ENCODE results near the gene NTNG1. TPM values are rescaled to one million over a fixed set of nuclear protein-coding genes. Genes with fewer than 3 reads are reported as not detected.

The NTNG1 gene
- total RNA-seq, 2 donors from 2014 or later: 0.26 to 4.9 TPM

GRCh38 chr1:107480548-107481415 is 339.9 kb downstream of the NTNG1 start:
- H3K27ac ChIP-seq: no peak overlapping the region
- H3K36me3 ChIP-seq (replicated peaks in 1 of 2; ENCODE audit: insufficient read depth in 1 of 2, low read depth in 2 of 2): no peaks in the 10 kb centered on the region
- peaks cover 0 to 9% of the 10 kb centered on the region in 2 donors for H3K27me3 ChIP-seq
- H3K4me1 ChIP-seq: no peaks in the 10 kb centered on the region
- intact Hi-C loops (cut with DNase I): no loop called here
- no peak overlapping the region for H3K4me3 ChIP-seq
- no peak for TF ChIP-seq POLR2A (IDR thresholded peaks at IDR 0.05)
- TF ChIP-seq, protein P1, sequence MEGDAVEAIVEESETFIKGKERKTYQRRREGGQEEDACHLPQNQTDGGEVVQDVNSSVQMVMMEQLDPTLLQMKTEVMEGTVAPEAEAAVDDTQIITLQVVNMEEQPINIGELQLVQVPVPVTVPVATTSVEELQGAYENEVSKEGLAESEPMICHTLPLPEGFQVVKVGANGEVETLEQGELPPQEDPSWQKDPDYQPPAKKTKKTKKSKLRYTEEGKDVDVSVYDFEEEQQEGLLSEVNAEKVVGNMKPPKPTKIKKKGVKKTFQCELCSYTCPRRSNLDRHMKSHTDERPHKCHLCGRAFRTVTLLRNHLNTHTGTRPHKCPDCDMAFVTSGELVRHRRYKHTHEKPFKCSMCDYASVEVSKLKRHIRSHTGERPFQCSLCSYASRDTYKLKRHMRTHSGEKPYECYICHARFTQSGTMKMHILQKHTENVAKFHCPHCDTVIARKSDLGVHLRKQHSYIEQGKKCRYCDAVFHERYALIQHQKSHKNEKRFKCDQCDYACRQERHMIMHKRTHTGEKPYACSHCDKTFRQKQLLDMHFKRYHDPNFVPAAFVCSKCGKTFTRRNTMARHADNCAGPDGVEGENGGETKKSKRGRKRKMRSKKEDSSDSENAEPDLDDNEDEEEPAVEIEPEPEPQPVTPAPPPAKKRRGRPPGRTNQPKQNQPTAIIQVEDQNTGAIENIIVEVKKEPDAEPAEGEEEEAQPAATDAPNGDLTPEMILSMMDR (IDR thresholded peaks at IDR 0.05): no peak
- 16 to 31% methylated on average over 23 to 37 of the region's 37 CpGs for WGBS, 2 donors
- ATAC-seq (no peak), DNase-seq (peak; percentile 2 to 18 (median 13))
- no peaks in the 10 kb centered on the region for H3K9me3 ChIP-seq

DNA sequence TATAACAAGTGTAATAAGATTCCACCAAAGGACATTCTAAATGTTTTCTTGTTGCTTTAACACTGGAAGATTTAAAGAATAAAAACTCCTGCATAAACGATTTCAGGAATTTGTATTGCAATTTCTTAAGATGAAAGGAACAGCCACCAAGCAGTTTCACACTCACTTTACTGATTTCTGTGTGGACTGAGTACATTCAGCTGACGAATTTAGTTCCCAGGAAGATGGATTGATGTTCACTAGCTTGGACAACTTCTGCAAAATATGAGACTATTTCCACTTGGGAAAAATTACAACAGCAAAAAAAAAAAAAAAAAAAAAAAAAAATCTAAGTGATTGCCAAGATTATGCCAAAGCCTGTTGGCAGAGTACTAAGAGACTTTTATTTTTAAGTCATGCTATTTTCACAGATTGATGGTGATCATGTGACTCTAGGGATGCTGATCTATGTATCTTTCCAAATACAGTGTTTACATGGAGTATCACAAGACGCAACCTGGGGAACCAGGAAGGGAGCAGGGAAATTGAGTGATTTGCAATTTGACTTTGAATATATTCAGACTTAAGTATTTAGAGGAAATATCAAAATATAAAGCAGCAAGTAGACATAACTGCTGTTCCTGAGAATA is 341.0 kb downstream of the NTNG1 start:
- no peak for DNase-seq
- H3K36me3 ChIP-seq (replicated peaks in 1 of 2; ENCODE audit: insufficient read depth in 1 of 2, low read depth in 2 of 2): no peaks in the 10 kb centered on the region
- no peak overlapping the region for H3K27ac ChIP-seq
- peaks cover 0 to 9% of the 10 kb centered on the region in 2 donors for H3K27me3 ChIP-seq
- no peak for TF ChIP-seq POLR2A (IDR thresholded peaks at IDR 0.05)
- no peaks in the 10 kb centered on the region for H3K9me3 ChIP-seq
- ATAC-seq: no peak
- no peaks in the 10 kb centered on the region for H3K4me1 ChIP-seq
- no peak overlapping the region for H3K4me3 ChIP-seq
- intact Hi-C loops (cut with DNase I): no loop called here
- WGBS, 2 donors: 22 to 26% methylated on average over 3 of the region's 3 CpGs

DNA sequence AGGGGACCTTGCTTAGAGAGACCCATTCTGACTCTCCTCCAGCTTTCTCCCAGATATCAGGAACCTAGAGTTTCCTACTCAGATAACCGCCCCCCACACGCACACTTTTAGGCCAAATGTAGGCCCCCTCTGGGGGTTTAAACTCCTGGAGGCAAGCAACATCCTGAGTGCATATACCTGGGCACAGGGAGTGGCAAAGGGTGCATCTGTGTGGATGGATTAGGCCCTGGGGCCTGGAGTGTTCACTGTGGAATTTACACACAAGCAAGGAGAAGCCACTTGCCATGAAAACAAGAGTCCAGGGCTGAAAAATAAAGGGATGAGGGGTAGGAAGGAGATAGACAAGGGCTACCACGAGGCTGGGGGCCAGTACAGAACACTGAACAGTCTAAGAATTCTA is 343.1 kb downstream of the NTNG1 start:
- TF ChIP-seq POLR2A (IDR thresholded peaks at IDR 0.05): no peak
- TF ChIP-seq, protein P1 (IDR thresholded peaks at IDR 0.05): no peak
- no peak for DNase-seq
- no peak overlapping the region for H3K4me3 ChIP-seq
- intact Hi-C loops (cut with DNase I): no loop called here
- no peaks in the 10 kb centered on the region for H3K36me3 ChIP-seq (replicated peaks in 1 of 2; ENCODE audit: insufficient read depth in 1 of 2, low read depth in 2 of 2)
- no peaks in the 10 kb centered on the region for H3K9me3 ChIP-seq
- peaks cover 0 to 9% of the 10 kb centered on the region in 2 donors for H3K27me3 ChIP-seq
- ATAC-seq: no peak
- H3K4me1 ChIP-seq: no peaks in the 10 kb centered on the region
- no peak overlapping the region for H3K27ac ChIP-seq
- WGBS, 2 donors: 32 to 57% methylated on average over 3 of the region's 3 CpGs

- Histone ChIP-seq H3K9me3 (no peaks in the 10 kb centered on the region), H3K36me3 (replicated peaks in 1 of 2; ENCODE audit: insufficient read depth in 1 of 2, low read depth in 2 of 2) (no peaks in the 10 kb centered on the region), H3K27ac (no peak overlapping the region), H3K4me1 (no peaks in the 10 kb centered on the region), H3K27me3 (peaks cover 0 to under 1% of the 10 kb centered on the region in 2 donors), H3K4me3 (no peak overlapping the region)
- TF ChIP-seq, protein P1 (IDR thresholded peaks at IDR 0.05): no peak
- TF ChIP-seq POLR2A (IDR thresholded peaks at IDR 0.05): no peak
- ATAC-seq: no peak
- no peak for DNase-seq
- intact Hi-C loops (cut with DNase I): no loop called here
- WGBS, 2 donors: 32% methylated on average over 3 of the region's 3 CpGs
These were observed 345.5 kb downstream of the NTNG1 start for GRCh38 chr1:107486349-107486748.

- H3K27me3 ChIP-seq: no peaks in the 10 kb centered on the region
- TF ChIP-seq POLR2A (IDR thresholded peaks at IDR 0.05): no peak
- 37% methylated on average over 2 of the region's 2 CpGs for WGBS, 2 donors
- intact Hi-C loops (cut with DNase I): no loop called here
- H3K9me3 ChIP-seq: no peaks in the 10 kb centered on the region
- DNase-seq (no peak), ATAC-seq (no peak)
- no peak overlapping the region for H3K4me3 ChIP-seq
- no peaks in the 10 kb centered on the region for H3K36me3 ChIP-seq (replicated peaks in 1 of 2; ENCODE audit: insufficient read depth in 1 of 2, low read depth in 2 of 2)
- H3K4me1 ChIP-seq: no peaks in the 10 kb centered on the region
- H3K27ac ChIP-seq: no peak overlapping the region
These were observed 346.7 kb downstream of the NTNG1 start for GRCh38 chr1:107487506-107487905.
